Neuronal stem cell (in vitro differentiated cells): Measurements from ENCODE around the gene DCHS1.

Experiments used
- DNase-seq: peaks from one replicate; pipeline ENCODE4 v3.0.0-alpha.2; 2013; ENCODE audit warnings: low spot score
- H2AFZ ChIP-seq: one replicate; pipeline ENCODE4 v1.6.1; 2013; ENCODE audit warnings: mild to moderate bottlenecking, low read length, inconsistent platforms
- H2AK5ac ChIP-seq: 2 replicates; pipeline ENCODE4 v1.6.1; 2013; ENCODE audit warnings: low read depth, mild to moderate bottlenecking, inconsistent platforms, low read length, moderate library complexity, mixed read lengths
- H2BK120ac ChIP-seq: 2 replicates; pipeline ENCODE4 v1.6.1; 2013; ENCODE audit warnings: low read depth, mild to moderate bottlenecking, inconsistent platforms, low read length, moderate library complexity, mixed read lengths
- H2BK12ac ChIP-seq: one replicate; pipeline ENCODE4 v1.6.1; 2013; ENCODE audit warnings: low read length, inconsistent platforms
- H2BK15ac ChIP-seq: 2 replicates; pipeline ENCODE4 v1.6.1; 2013; ENCODE audit warnings: mild to moderate bottlenecking, low read length, inconsistent platforms, mixed read lengths
- H2BK5ac ChIP-seq: one replicate; pipeline ENCODE4 v1.6.1; 2013; ENCODE audit warnings: inconsistent platforms, mild to moderate bottlenecking, low read length, moderate library complexity
- H3K14ac ChIP-seq: one replicate; pipeline ENCODE4 v1.6.1; 2013; ENCODE audit warnings: low read length, inconsistent platforms
- H3K18ac ChIP-seq: 2 replicates; pipeline ENCODE4 v1.6.1; 2013; ENCODE audit warnings: low read length, inconsistent platforms
- H3K23ac ChIP-seq: 2 replicates; pipeline ENCODE4 v1.6.1; 2013; ENCODE audit warnings: low read depth, mild to moderate bottlenecking, mixed read lengths, low read length, inconsistent platforms; ENCODE audit not compliant: poor library complexity
- H3K27ac ChIP-seq: replicated peaks from 3 replicates; pipeline ENCODE4 v1.5.1; 2013; ENCODE audit warnings: low read length, inconsistent platforms
- H3K27me3 ChIP-seq, 3 experiments: 2 replicates each; pipeline ENCODE4 v1.6.1; 2013; ENCODE audit warnings: low read length in 3 of 3, mild to moderate bottlenecking in 2 of 3, inconsistent platforms in 1 of 3, low read depth in 1 of 3, mixed read lengths in 1 of 3, moderate library complexity in 1 of 3; ENCODE audit not compliant: control insufficient read depth in 3 of 3, insufficient read depth in 3 of 3
- H3K36me3 ChIP-seq, 2 donors: replicated peaks in 1 of 2; 2 replicates each; pipeline ENCODE4 v1.6.1; 2013; ENCODE audit warnings: low read length in 2 of 2; ENCODE audit not compliant: control insufficient read depth in 2 of 2, insufficient read depth in 2 of 2
- H3K4ac ChIP-seq: 2 replicates; pipeline ENCODE4 v1.6.1; 2013; ENCODE audit warnings: inconsistent platforms, mild to moderate bottlenecking, low read length, moderate library complexity
- H3K4me1 ChIP-seq, 2 donors: 1 replicate in 1 of 2; 2 replicates in 1 of 2; pipeline ENCODE4 v1.6.1; 2013; ENCODE audit warnings: low read length in 2 of 2, low read depth in 1 of 2; ENCODE audit not compliant: control insufficient read depth in 2 of 2, insufficient read depth in 1 of 2
- H3K4me2 ChIP-seq: one replicate; pipeline ENCODE4 v1.6.1; 2013; ENCODE audit warnings: mild to moderate bottlenecking, low read length, inconsistent platforms; ENCODE audit not compliant: insufficient read depth, poor library complexity, severe bottlenecking
- H3K4me3 ChIP-seq, 2 donors: 2 replicates each; pipeline ENCODE4 v1.5.1; 2013; ENCODE audit warnings: low read length in 2 of 2, mild to moderate bottlenecking in 2 of 2, inconsistent platforms in 1 of 2, moderate library complexity in 1 of 2
- H3K79me1 ChIP-seq: one replicate; pipeline ENCODE4 v1.6.1; 2013; ENCODE audit warnings: low read depth, mild to moderate bottlenecking, inconsistent platforms, low read length, moderate library complexity
- H3K9ac ChIP-seq: one replicate; pipeline ENCODE4 v1.6.1; 2013; ENCODE audit warnings: mild to moderate bottlenecking, low read depth, low read length, inconsistent platforms; ENCODE audit not compliant: poor library complexity
- H3K9me3 ChIP-seq, 2 donors: replicated peaks in 1 of 2; 2 replicates each; pipeline versions ENCODE3 to v1.6.1; 2013; ENCODE audit warnings: low read length in 2 of 2, mild to moderate bottlenecking in 2 of 2, inconsistent platforms in 1 of 2, low read depth in 1 of 2, mixed read lengths in 1 of 2, moderate library complexity in 1 of 2; ENCODE audit not compliant: control insufficient read depth in 2 of 2, insufficient read depth in 1 of 2
- H4K8ac ChIP-seq: one replicate; pipeline ENCODE4 v1.6.1; 2013; ENCODE audit warnings: low read depth, mild to moderate bottlenecking, inconsistent platforms, low read length, moderate library complexity
- H4K91ac ChIP-seq: one replicate; pipeline ENCODE4 v1.6.1; 2013; ENCODE audit warnings: low read length, low read depth, mild to moderate bottlenecking, inconsistent platforms; ENCODE audit not compliant: poor library complexity
- WGBS, 2 donors: extraction: QIAGEN DNeasy Blood & Tissue Kit; methylation state at CpG; one replicate each; pipeline ENCODE4 v1.1.7; 2013; ENCODE audit warnings: missing lambda C conversion rate in 2 of 2, mixed read lengths in 1 of 2; ENCODE audit not compliant: insufficient read length in 2 of 2, insufficient replicate concordance in 1 of 2; ENCODE audit errors: extremely low coverage in 2 of 2; 5-methylcytosine and 5-hydroxymethylcytosine counted together

Gene DCHS1

DNA sequence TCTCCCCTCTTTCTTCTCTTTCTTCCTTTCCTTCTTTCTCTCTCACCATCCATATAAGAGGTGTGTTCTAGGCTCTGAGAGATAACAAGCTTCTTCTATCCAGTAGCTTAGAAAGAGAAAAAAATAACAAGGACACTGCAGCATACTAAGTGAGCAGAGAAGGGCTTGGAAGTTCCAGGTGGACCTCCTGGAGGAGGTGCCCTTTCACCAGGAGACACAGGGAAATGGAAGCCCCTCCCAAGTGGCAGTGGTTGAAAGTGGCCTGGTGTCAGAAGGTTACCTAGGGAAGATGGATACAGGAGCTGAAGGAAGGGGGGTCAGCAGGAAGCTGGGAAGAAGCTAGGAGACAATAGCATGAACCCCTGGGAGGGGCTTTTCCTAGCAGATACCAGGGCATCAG lies 5.5 kb downstream of the DCHS1 start:
- no peak overlapping the region for H3K23ac ChIP-seq
- no peak overlapping the region for H4K91ac ChIP-seq
- no peak overlapping the region for H4K8ac ChIP-seq
- H3K9me3 ChIP-seq, result no peaks in the 10 kb centered on the region
- no peak overlapping the region for H2AFZ ChIP-seq
- DNase-seq, result no peak
- peaks cover 0 to 12% (median 0%) of the 10 kb centered on the region in 3 experiments for H3K27me3 ChIP-seq
- H3K4me2 ChIP-seq, result no peak overlapping the region
- no peak overlapping the region for H2BK15ac ChIP-seq
- no peak overlapping the region for H2BK5ac ChIP-seq
- H3K18ac ChIP-seq, result no peak overlapping the region
- no peak overlapping the region for H3K14ac ChIP-seq
- no peak overlapping the region for H2AK5ac ChIP-seq
- H3K4ac ChIP-seq, result no peak overlapping the region
- H3K4me1 ChIP-seq, result peaks cover 5 to 17% of the 10 kb centered on the region in 2 donors
- no peak overlapping the region for H2BK120ac ChIP-seq
- no peaks in the 10 kb centered on the region for H3K79me1 ChIP-seq
- H3K27ac ChIP-seq, result no peak overlapping the region
- H3K9ac ChIP-seq, result no peak overlapping the region
- H3K4me3 ChIP-seq, result no peak overlapping the region
- peaks cover 0 to 74% of the 10 kb centered on the region in 2 donors for H3K36me3 ChIP-seq
- no peak overlapping the region for H2BK12ac ChIP-seq

DNA sequence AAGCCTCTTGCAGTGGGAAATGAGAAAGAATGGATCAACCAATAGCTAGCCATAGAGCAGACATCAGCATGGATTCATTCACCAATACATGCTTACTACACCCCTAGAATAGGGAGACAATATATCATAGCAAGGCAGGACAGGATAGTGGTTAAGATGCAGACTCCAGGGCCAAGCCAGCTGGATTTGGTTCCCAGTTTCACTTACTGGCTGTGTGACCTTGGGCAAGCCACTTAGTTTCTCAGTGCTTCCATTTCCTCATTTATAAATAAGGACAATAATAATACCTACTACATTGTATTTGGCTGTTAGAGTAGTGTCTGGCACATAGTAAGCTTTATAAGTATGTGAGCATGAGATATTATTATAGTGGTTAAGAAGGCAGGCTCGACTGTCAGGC lies 7.1 kb downstream of the DCHS1 start:
- H3K27me3 ChIP-seq, result peaks cover 0 to 3% (median 0%) of the 10 kb centered on the region in 3 experiments
- no CpG with 5 or more reads among the region's 1 CpG for WGBS, 2 donors
- no peak overlapping the region for H3K27ac ChIP-seq

GRCh38 chr11:6647836-6648235 lies 7.8 kb downstream of the DCHS1 start:
- no peak overlapping the region for H3K4me2 ChIP-seq
- no peak overlapping the region for H2BK120ac ChIP-seq
- no peak overlapping the region for H3K18ac ChIP-seq
- DNase-seq, result no peak
- no peak overlapping the region for H3K27ac ChIP-seq
- no peak overlapping the region for H2BK12ac ChIP-seq
- no peaks in the 10 kb centered on the region for H3K79me1 ChIP-seq
- H3K9me3 ChIP-seq, result no peaks in the 10 kb centered on the region
- no peak overlapping the region for H3K14ac ChIP-seq
- peaks cover 0 to 2% (median 0%) of the 10 kb centered on the region in 3 experiments for H3K27me3 ChIP-seq
- H3K4ac ChIP-seq, result no peak overlapping the region
- peaks cover 0 to 77% of the 10 kb centered on the region in 2 donors for H3K36me3 ChIP-seq
- no CpG with 5 or more reads among the region's 2 CpGs for WGBS, 2 donors
- H2BK5ac ChIP-seq, result no peak overlapping the region
- peaks cover 2 to 6% of the 10 kb centered on the region in 2 donors for H3K4me1 ChIP-seq
- no peak overlapping the region for H3K23ac ChIP-seq
- no peak overlapping the region for H4K91ac ChIP-seq
- no peak overlapping the region for H3K9ac ChIP-seq
- no peak overlapping the region for H2AK5ac ChIP-seq
- H2BK15ac ChIP-seq, result no peak overlapping the region
- H3K4me3 ChIP-seq, result no peak overlapping the region
- H4K8ac ChIP-seq, result no peak overlapping the region
- no peak overlapping the region for H2AFZ ChIP-seq

More for the DNA sequence above, 7.1 kb downstream of the DCHS1 start:
- Histone ChIP-seq H2BK12ac (no peak overlapping the region), H2AFZ (no peak overlapping the region), H3K4me2 (no peak overlapping the region), H2BK120ac (no peak overlapping the region), H3K79me1 (no peaks in the 10 kb centered on the region), H2AK5ac (no peak overlapping the region), H3K9ac (no peak overlapping the region), H3K23ac (no peak overlapping the region), H3K9me3 (no peaks in the 10 kb centered on the region), H3K4ac (no peak overlapping the region), H2BK5ac (no peak overlapping the region), H3K18ac (no peak overlapping the region), H3K14ac (no peak overlapping the region), H2BK15ac (no peak overlapping the region), H3K36me3 (peaks cover 0 to 80% of the 10 kb centered on the region in 2 donors), H3K4me1 (peaks cover 2 to 6% of the 10 kb centered on the region in 2 donors), H4K8ac (no peak overlapping the region), H3K4me3 (no peak overlapping the region), H4K91ac (no peak overlapping the region)
- DNase-seq, result no peak

- Histone ChIP-seq H3K14ac (peak overlapping the region; percentile 73), H3K9me3 (no peaks in the 10 kb centered on the region), H3K23ac (no peak overlapping the region), H2BK120ac (no peak overlapping the region), H2BK5ac (no peak overlapping the region), H3K27me3 (peaks cover 0 to 2% (median 0%) of the 10 kb centered on the region in 3 experiments), H3K4me1 (peaks cover 2 to 6% of the 10 kb centered on the region in 2 donors), H3K36me3 (peaks cover 0 to 70% of the 10 kb centered on the region in 2 donors), H3K9ac (no peak overlapping the region), H3K18ac (no peak overlapping the region), H2BK15ac (no peak overlapping the region), H2AK5ac (peak overlapping the region; percentile 22), H2AFZ (no peak overlapping the region), H3K79me1 (no peaks in the 10 kb centered on the region), H3K4me2 (no peak overlapping the region), H3K4ac (no peak overlapping the region), H4K91ac (no peak overlapping the region), H4K8ac (no peak overlapping the region), H2BK12ac (no peak overlapping the region), H3K4me3 (no peak overlapping the region), H3K27ac (no peak overlapping the region)
- DNase-seq, result no peak
- WGBS, 2 donors, result no CpG with 5 or more reads among the region's 9 CpGs
Observed at GRCh38 chr11:6646918-6647679, 8.5 kb downstream of the DCHS1 start.
